ENCODE measurements around the gene PRND. TPM values are rescaled to one million over a fixed set of nuclear protein-coding genes. Genes with fewer than 3 reads are reported as not detected.

The PRND gene
- total and polyA plus RNA-seq, 12 donors: 0.17 TPM; not detected in 11

DNA sequence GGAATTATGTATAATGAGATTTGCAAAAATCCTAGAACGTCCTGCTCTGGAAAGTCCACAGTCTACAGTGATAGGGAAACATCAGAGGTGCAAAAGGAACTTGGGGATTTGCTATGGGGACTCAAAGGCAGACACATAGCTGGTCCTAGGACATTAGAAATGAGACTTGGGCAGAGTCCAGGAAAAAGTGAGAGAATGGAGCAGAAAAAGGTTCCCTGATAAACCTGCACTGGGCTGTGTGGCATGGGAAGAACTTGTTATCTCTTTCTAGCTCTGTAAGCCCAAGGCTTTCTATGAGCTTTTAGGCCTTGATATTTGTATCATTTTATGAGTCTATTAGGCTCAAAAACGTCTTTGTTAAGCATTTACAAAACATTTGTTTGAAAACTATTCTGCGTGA is 15.2 kb downstream of the PRND start:
- no peaks in the 10 kb centered on the region for H3K9me3 ChIP-seq (replicated peaks in 1 of 3)
- H3K4me1 ChIP-seq (replicated peaks in 1 of 2): no peaks in the 10 kb centered on the region
- peak in 1 of 7 donors; percentile 39 for DNase-seq
- H3K36me3 ChIP-seq (replicated peaks in 1 of 2): no peaks in the 10 kb centered on the region
- no peak for TF ChIP-seq POLR2A (IDR thresholded peaks at IDR 0.05)
- H3K27ac ChIP-seq: no peak overlapping the region
- intact Hi-C loops (cut with DNase I): no loop called here
- H3K27me3 ChIP-seq: no peaks in the 10 kb centered on the region
- no peak overlapping the region for H3K4me3 ChIP-seq
- WGBS, 4 donors: 54 to 67% (median 60%) methylated on average over 3 of the region's 3 CpGs

DNA sequence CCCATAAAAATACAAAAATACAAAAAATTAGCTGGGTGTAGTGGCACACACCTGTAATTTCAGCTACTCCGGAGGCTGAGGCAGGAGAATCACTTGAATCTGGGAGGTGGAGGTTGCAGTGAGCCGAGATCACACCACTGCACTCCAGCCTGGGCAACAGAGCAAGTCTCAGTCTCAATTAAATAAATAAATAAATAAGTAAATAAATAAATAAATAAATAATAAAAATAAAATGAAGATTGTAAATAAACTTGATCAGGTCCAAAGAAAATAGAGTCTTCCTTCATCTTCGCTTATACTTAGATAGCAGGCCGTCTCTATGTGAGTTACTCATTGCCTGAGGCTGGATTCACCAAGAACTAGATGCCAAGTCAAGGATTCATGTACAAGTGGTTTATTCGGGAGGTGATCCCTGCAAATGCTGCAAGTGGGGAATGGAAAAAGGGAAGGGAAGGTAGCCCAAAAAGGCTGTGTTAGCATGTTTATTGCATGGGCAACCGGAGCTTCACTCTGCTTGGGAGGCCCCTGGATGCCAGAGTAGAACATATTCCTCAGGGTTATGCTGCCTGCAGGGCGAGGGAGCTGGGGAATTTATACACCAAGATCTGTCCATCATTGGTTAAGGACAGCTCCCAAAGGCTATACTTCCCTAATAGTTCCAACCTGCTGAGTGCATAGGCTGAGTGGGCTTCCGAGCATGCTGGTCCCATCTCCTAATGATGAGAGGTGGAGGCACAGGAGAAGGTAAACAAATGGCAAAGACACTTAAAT is 16.3 kb downstream of the PRND start:
- H3K4me1 ChIP-seq (replicated peaks in 1 of 2): no peaks in the 10 kb centered on the region

GRCh38 chr20:4740774-4741431 is 19.2 kb downstream of the PRND start:
- Histone ChIP-seq H3K36me3 (replicated peaks in 1 of 2) (no peaks in the 10 kb centered on the region), H3K4me1 (replicated peaks in 1 of 2) (no peaks in the 10 kb centered on the region), H3K27ac (no peak overlapping the region), H3K9me3 (replicated peaks in 1 of 3) (no peaks in the 10 kb centered on the region), H3K27me3 (no peaks in the 10 kb centered on the region), H3K4me3 (no peak overlapping the region)
- 14 to 32% (median 23%) methylated on average over 10 of the region's 10 CpGs for WGBS, 4 donors
- intact Hi-C loops (cut with DNase I): no loop called here
- DNase-seq: peak in 5 of 7 donors; percentile 49 to 78 (median 64)
- peak; percentile 46 to 78 (median 59) for TF ChIP-seq CTCF (IDR thresholded peaks at IDR 0.05)
- TF ChIP-seq POLR2A (IDR thresholded peaks at IDR 0.05): no peak

More for the DNA sequence above, 16.3 kb downstream of the PRND start:
- WGBS, 4 donors: 89 to 94% (median 91%) methylated on average over 8 of the region's 8 CpGs
- intact Hi-C loops (cut with DNase I): no loop called here
- TF ChIP-seq POLR2A (IDR thresholded peaks at IDR 0.05): no peak
- TF ChIP-seq CTCF (IDR thresholded peaks at IDR 0.05): no peak
- no peak overlapping the region for H3K27ac ChIP-seq
- DNase-seq: no peak
- no peaks in the 10 kb centered on the region for H3K27me3 ChIP-seq
- no peak overlapping the region for H3K4me3 ChIP-seq
- H3K36me3 ChIP-seq (replicated peaks in 1 of 2): no peaks in the 10 kb centered on the region
- no peaks in the 10 kb centered on the region for H3K9me3 ChIP-seq (replicated peaks in 1 of 3)

- no peak for DNase-seq
- no peaks in the 10 kb centered on the region for H3K9me3 ChIP-seq (replicated peaks in 1 of 3)
- no peak overlapping the region for H3K4me3 ChIP-seq
- H3K4me1 ChIP-seq (replicated peaks in 1 of 2): no peaks in the 10 kb centered on the region
- intact Hi-C loops (cut with DNase I): no loop called here
- TF ChIP-seq POLR2A (IDR thresholded peaks at IDR 0.05): no peak
- no peak for TF ChIP-seq CTCF (IDR thresholded peaks at IDR 0.05)
- H3K27me3 ChIP-seq: no peaks in the 10 kb centered on the region
- H3K27ac ChIP-seq: no peak overlapping the region
- no peaks in the 10 kb centered on the region for H3K36me3 ChIP-seq (replicated peaks in 1 of 2)
- 62 to 77% (median 73%) methylated on average over 6 of the region's 6 CpGs for WGBS, 4 donors
Observed at GRCh38 chr20:4748847-4749246, 27.1 kb downstream of the PRND start.
